HepG2 (cell line): ENCODE data around the gene NRSN2. TPM values are rescaled to one million over a fixed set of nuclear protein-coding genes. Genes with fewer than 3 reads are reported as not detected.

ENCODE experiments used
- CC2D1A ChIP-seq: sonication (generic); formaldehyde crosslinking; IDR thresholded peaks from 2 replicates; pipeline ENCODE4 v1.8.1; 2023; ENCODE audit warnings: mild to moderate bottlenecking, missing genetic modification reagents
- FOXC1 ChIP-seq: sonication (generic); formaldehyde crosslinking; IDR thresholded peaks from 2 replicates; pipeline ENCODE4 v1.8.0; 2022; ENCODE audit warnings: mild to moderate bottlenecking, missing genetic modification reagents, borderline replicate concordance
- HOXA3 ChIP-seq: sonication (generic); formaldehyde crosslinking; IDR thresholded peaks from 2 replicates; pipeline ENCODE4 v1.5.0; 2020; ENCODE audit warnings: missing genetic modification reagents
- ISL2 ChIP-seq: sonication (generic); formaldehyde crosslinking; IDR thresholded peaks from 2 replicates; pipeline ENCODE4 v1.5.0; 2020; ENCODE audit warnings: missing genetic modification reagents
- KDM2A ChIP-seq: sonication (generic); formaldehyde crosslinking; IDR thresholded peaks from 2 replicates; pipeline ENCODE4 v1.4.0; 2020; ENCODE audit warnings: low read depth, missing genetic modification reagents, borderline replicate concordance
- KLF13 ChIP-seq: sonication (generic); formaldehyde crosslinking; IDR thresholded peaks from 2 replicates; pipeline ENCODE4 v1.4.0; 2020; ENCODE audit warnings: mild to moderate bottlenecking, missing genetic modification reagents
- PAWR ChIP-seq: sonication (generic); formaldehyde crosslinking; IDR thresholded peaks from 2 replicates; pipeline ENCODE4 v1.4.0; 2020; ENCODE audit warnings: missing genetic modification reagents, mild to moderate bottlenecking, borderline replicate concordance
- SP5 ChIP-seq: IDR thresholded peaks from 2 replicates; pipeline ENCODE4 v1.6.1; 2016; ENCODE audit warnings: low read depth, borderline replicate concordance
- SUZ12 ChIP-seq: fragments of 150-350 bp; IDR thresholded peaks from 2 replicates; pipeline ENCODE4 v1.6.1; 2014; ENCODE audit warnings: low read depth, low read length
- TBX3 ChIP-seq: fragments of 450-650 bp; IDR thresholded peaks from 2 replicates; pipeline ENCODE4 v1.6.1; 2017; ENCODE audit warnings: antibody characterized with exemption, mild to moderate bottlenecking, inconsistent platforms, borderline replicate concordance
- TCF12 ChIP-seq, 2 experiments: fragments of 450-650 bp in 1 of 2; sonication (generic) in 1 of 2; formaldehyde crosslinking in 1 of 2; IDR thresholded peaks; 2 replicates each; pipeline versions ENCODE4 v1.6.1 to v1.8.0; 2017 to 2022; ENCODE audit warnings: antibody characterized with exemption in 1 of 2, mild to moderate bottlenecking in 1 of 2, missing genetic modification reagents in 1 of 2, moderate library complexity in 1 of 2
- YEATS2 ChIP-seq: sonication (generic); formaldehyde crosslinking; IDR thresholded peaks from 2 replicates; pipeline ENCODE4 v1.4.0; 2020; ENCODE audit warnings: missing genetic modification reagents, borderline replicate concordance
- ZBTB42 ChIP-seq: sonication (generic); formaldehyde crosslinking; IDR thresholded peaks from 2 replicates; pipeline ENCODE4 v1.5.0; 2020; ENCODE audit warnings: mild to moderate bottlenecking, missing genetic modification reagents
- ZFP62 ChIP-seq: sonication (generic); formaldehyde crosslinking; IDR thresholded peaks from 2 replicates; pipeline ENCODE4 v1.4.0; 2020; ENCODE audit warnings: missing genetic modification reagents
- ZKSCAN8 ChIP-seq: IDR thresholded peaks from 2 replicates; pipeline ENCODE4 v1.6.1; 2016; ENCODE audit warnings: borderline replicate concordance, missing genetic modification reagents, missing compliant biosample characterization
- ZNF274 ChIP-seq: sonication (generic); formaldehyde crosslinking; IDR thresholded peaks from 2 replicates; pipeline ENCODE4 v1.5.1; 2020; ENCODE audit warnings: mild to moderate bottlenecking, missing genetic modification reagents
- ZNF343 ChIP-seq: sonication (generic); formaldehyde crosslinking; IDR thresholded peaks from 2 replicates; pipeline ENCODE4 v1.4.0; 2020; ENCODE audit warnings: mild to moderate bottlenecking, missing genetic modification reagents
- ZNF468 ChIP-seq: sonication (generic); formaldehyde crosslinking; IDR thresholded peaks from 2 replicates; pipeline ENCODE4 v1.8.0; 2022; ENCODE audit warnings: mild to moderate bottlenecking, moderate library complexity, missing genetic modification reagents
- ZNF496 ChIP-seq: sonication (generic); formaldehyde crosslinking; IDR thresholded peaks from 2 replicates; pipeline ENCODE4 v1.8.1; 2023; ENCODE audit warnings: mild to moderate bottlenecking, moderate library complexity, missing genetic modification reagents; ENCODE audit not compliant: insufficient replicate concordance
- ZNF619 ChIP-seq: sonication (generic); formaldehyde crosslinking; IDR thresholded peaks from 2 replicates; pipeline ENCODE4 v1.4.0; 2020; ENCODE audit warnings: mild to moderate bottlenecking, missing genetic modification reagents
- ZSCAN12 ChIP-seq: sonication (generic); formaldehyde crosslinking; IDR thresholded peaks from 2 replicates; pipeline ENCODE4 v1.9.0; 2021; ENCODE audit warnings: mild to moderate bottlenecking, missing genetic modification reagents
- polyA plus RNA-seq, 8 experiments: library from polyadenylated mRNA; depleted of rRNA in 3 of 8; stranded (reverse) in 7 of 8; unstranded in 1 of 8; fragments of >200 nt; fragmentation: Illumina TruSeq in 4 of 8; extraction: Trizol in 4 of 8; gene quantifications; 2 replicates each; pipeline versions ENCODE4 v1.2.1 to v1.2.3, GENCODE V29; 2011 to 2016; ENCODE audit warnings: low read depth in 4 of 8, missing spikeins in 1 of 8, mixed read lengths in 1 of 8; ENCODE audit not compliant: insufficient read depth in 1 of 8
- total RNA-seq, 5 experiments: library from RNA; depleted of rRNA; stranded (reverse); fragments of >200 nt; fragmentation: Illumina TruSeq; extraction: Trizol; gene quantifications; 2 replicates each; pipeline ENCODE4 v1.2.3, GENCODE V29; 2016; ENCODE audit warnings: low read depth in 1 of 5
- TF ChIP-seq, protein P1 (sequence below): sonication (generic); formaldehyde crosslinking; IDR thresholded peaks from 2 replicates; pipeline ENCODE4 v1.4.0; 2020; ENCODE audit warnings: missing genetic modification reagents
- TF ChIP-seq, protein P2 (sequence below): IDR thresholded peaks from 2 replicates; pipeline ENCODE4 v1.6.1; 2016; ENCODE audit warnings: control low read depth
- TF ChIP-seq, protein P3 (sequence below): sonication (generic); formaldehyde crosslinking; IDR thresholded peaks from 2 replicates; pipeline ENCODE4 v1.8.1; 2023; ENCODE audit warnings: mild to moderate bottlenecking, inconsistent platforms, moderate library complexity, missing genetic modification reagents, borderline replicate concordance

The NRSN2 gene
- total and polyA plus RNA-seq, 2 of the 13 experiments (the other 11 are each of a cell fraction or from before 2014, with no cell fraction given): 32.3 to 49.4 TPM

DNA sequence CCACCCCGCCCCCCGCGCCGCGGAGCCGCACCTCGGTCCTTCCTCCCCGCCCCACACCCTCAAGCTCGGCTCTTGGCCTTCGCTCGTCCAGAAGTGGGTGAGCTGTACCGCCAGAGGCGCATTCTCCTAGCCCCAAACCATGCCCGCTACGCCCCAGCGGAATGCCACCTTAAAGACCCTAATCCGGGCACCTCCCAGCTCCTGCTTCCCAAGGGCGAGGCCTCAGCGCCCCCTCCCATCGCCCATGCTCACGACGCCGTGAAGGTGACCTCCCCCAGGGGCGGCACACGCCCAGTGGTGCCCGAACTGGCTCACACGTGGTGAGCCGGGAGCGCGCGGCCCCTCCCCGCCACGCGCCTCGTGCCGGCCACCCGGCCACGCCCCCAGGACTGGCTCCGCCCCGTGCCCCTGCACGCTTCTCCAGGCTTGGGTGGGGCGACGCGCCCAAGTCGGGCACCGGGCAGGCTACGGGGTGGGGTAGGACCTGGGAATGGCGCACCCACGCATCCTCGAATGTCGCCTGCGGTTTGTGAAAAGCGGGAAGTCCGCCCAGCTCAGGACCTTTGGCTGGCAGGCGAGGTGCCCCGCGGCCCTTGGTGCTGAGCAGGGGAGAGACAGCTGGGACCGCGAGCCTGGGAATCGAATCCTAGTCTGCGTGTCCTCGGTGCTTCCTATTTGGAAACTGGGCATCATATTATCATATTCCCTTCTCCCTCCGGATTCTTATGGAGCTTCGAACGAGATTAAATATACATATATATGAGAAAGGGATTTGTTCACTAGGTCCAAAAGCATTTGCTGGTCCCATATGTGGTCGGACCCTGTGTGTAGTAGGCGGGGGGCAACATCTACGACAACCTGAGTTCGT is 22.5 kb upstream of the NRSN2 start (continued):
- TF ChIP-seq KLF13 (peak; percentile 78; the same call in 1 of the 2 replicates), ZNF619 (CRISPR knock-in tag) (peak; percentile 87), ZNF496 (CRISPR knock-in tag) (no peak), ZBTB42 (CRISPR knock-in tag) (peak; percentile 92), ZNF468 (CRISPR knock-in tag) (peak; percentile 94), ISL2 (CRISPR knock-in tag) (peak; percentile 80), TBX3 (peak; percentile 80), SUZ12 (no peak), ZSCAN12 (peak; percentile 98), SP5 (CRISPR knock-in tag) (peak; percentile 99), TCF12 (IDR thresholded peaks at IDR 0.05) (no peak), TCF12 (CRISPR knock-in tag; IDR thresholded peaks at IDR 0.05) (peak; percentile 69), ZNF274 (peak; percentile 96), FOXC1 (CRISPR knock-in tag) (peak; percentile 98), PAWR (CRISPR knock-in tag) (no peak), CC2D1A (CRISPR knock-in tag) (peak; percentile 93), YEATS2 (peak; percentile 71), KDM2A (CRISPR knock-in tag) (peak; percentile 95; the same call in 1 of the 2 replicates), ZFP62 (CRISPR knock-in tag) (0 out of 2 replicates have a peak, but pooled peaks have one; percentile 55), HOXA3 (CRISPR knock-in tag) (peak; percentile 95), ZKSCAN8 (CRISPR knock-in tag) (peak; percentile 75), ZNF343 (CRISPR knock-in tag) (peak; percentile 100)
- TF ChIP-seq, protein P1, sequence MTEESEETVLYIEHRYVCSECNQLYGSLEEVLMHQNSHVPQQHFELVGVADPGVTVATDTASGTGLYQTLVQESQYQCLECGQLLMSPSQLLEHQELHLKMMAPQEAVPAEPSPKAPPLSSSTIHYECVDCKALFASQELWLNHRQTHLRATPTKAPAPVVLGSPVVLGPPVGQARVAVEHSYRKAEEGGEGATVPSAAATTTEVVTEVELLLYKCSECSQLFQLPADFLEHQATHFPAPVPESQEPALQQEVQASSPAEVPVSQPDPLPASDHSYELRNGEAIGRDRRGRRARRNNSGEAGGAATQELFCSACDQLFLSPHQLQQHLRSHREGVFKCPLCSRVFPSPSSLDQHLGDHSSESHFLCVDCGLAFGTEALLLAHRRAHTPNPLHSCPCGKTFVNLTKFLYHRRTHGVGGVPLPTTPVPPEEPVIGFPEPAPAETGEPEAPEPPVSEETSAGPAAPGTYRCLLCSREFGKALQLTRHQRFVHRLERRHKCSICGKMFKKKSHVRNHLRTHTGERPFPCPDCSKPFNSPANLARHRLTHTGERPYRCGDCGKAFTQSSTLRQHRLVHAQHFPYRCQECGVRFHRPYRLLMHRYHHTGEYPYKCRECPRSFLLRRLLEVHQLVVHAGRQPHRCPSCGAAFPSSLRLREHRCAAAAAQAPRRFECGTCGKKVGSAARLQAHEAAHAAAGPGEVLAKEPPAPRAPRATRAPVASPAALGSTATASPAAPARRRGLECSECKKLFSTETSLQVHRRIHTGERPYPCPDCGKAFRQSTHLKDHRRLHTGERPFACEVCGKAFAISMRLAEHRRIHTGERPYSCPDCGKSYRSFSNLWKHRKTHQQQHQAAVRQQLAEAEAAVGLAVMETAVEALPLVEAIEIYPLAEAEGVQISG (CRISPR knock-in tag): peak; percentile 92
- TF ChIP-seq, protein P2, sequence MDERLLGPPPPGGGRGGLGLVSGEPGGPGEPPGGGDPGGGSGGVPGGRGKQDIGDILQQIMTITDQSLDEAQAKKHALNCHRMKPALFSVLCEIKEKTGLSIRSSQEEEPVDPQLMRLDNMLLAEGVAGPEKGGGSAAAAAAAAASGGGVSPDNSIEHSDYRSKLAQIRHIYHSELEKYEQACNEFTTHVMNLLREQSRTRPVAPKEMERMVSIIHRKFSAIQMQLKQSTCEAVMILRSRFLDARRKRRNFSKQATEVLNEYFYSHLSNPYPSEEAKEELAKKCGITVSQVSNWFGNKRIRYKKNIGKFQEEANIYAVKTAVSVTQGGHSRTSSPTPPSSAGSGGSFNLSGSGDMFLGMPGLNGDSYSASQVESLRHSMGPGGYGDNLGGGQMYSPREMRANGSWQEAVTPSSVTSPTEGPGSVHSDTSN (CRISPR knock-in tag): 0 out of 2 replicates have a peak, but pooled peaks have one; percentile 16
- TF ChIP-seq, protein P3, sequence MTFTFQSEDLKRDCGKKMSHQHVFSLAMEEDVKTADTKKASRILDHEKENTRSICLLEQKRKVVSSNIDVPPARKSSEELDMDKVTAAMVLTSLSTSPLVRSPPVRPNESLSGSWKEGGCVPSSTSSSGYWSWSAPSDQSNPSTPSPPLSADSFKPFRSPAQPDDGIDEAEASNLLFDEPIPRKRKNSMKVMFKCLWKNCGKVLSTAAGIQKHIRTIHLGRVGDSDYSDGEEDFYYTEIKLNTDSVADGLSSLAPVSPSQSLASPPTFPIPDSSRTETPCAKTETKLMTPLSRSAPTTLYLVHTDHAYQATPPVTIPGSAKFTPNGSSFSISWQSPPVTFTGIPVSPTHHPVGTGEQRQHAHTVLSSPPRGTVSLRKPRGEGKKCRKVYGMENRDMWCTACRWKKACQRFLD (CRISPR knock-in tag): peak; percentile 71; the same call in 1 of the 2 replicates
